HepG2 (cell line): Measurements from ENCODE around the gene HOXA6. TPM values are rescaled to one million over a fixed set of nuclear protein-coding genes. Genes with fewer than 3 reads are reported as not detected.

Experiments used
- ATAC-seq: fragments of 200-7000 bp; cut with Tn5 transposase; 3 replicates; pipeline ENCODE4 v1.9.1; 2020; ENCODE audit warnings: mild to moderate bottlenecking, moderate library complexity
- BruUV-seq: library from RNA; stranded (reverse); fragments of 400-500 nt; replicated peaks from 2 replicates; lab custom pipeline; 2021; lab: Mats Ljungman, UMichigan
- CTCF ChIA-PET: fragments of 300-600 bp; formaldehyde crosslinking; extraction: SDS; loops from one replicate; lab custom pipeline; 2021; ENCODE audit warnings: low total read pairs, inconsistent platforms, low intra/inter-chr PET ratio; lab: Yijun Ruan, JAX
- POLR2A ChIA-PET: fragments of 350-600 bp; sonication (Branson Sonifier 250); formaldehyde crosslinking; loops from one replicate; lab custom pipeline; 2020; ENCODE audit warnings: antibody characterized with exemption, inconsistent platforms; lab: Yijun Ruan, JAX
- DNase-seq: peaks from one replicate; pipeline ENCODE4 v3.0.0-alpha.2; 2015; ENCODE audit warnings: low spot score
- FAIRE-seq: peaks from 3 replicates; lab custom pipeline; 2011; peaks lifted over from hg19 to GRCh38; lab: Jason Lieb, UNC
- H2AFZ ChIP-seq: one replicate; pipeline ENCODE4 v1.6.1; 2011; ENCODE audit warnings: low read length, inconsistent platforms
- H3K27ac ChIP-seq: fragments of 300-600 bp; 3 replicates; pipeline ENCODE4 v1.8.0; 2011; ENCODE audit warnings: mixed run types, mild to moderate bottlenecking, mixed read lengths, low read length, inconsistent platforms; ENCODE audit not compliant: insufficient read depth; ENCODE audit errors: extremely low read length
- H3K27me3 ChIP-seq, 2 experiments: fragments of 200-600 bp in 1 of 2; 2 replicates in 1 of 2; 3 replicates in 1 of 2; pipeline versions ENCODE4 v1.6.0 to v1.8.0; 2011; ENCODE audit warnings: low read length in 2 of 2, mild to moderate bottlenecking in 2 of 2, moderate library complexity in 2 of 2, inconsistent platforms in 1 of 2; ENCODE audit not compliant: insufficient read depth in 2 of 2, control insufficient read depth in 1 of 2
- H3K36me3 ChIP-seq, 2 experiments: fragments of 200-600 bp in 1 of 2; replicated peaks in 1 of 2; 2 replicates in 1 of 2; 3 replicates in 1 of 2; pipeline versions ENCODE4 v1.5.1 to v1.8.0; 2011; ENCODE audit warnings: low read length in 2 of 2, inconsistent platforms in 1 of 2; ENCODE audit not compliant: insufficient read depth in 2 of 2, control insufficient read depth in 1 of 2
- H3K4me1 ChIP-seq: 2 replicates; pipeline ENCODE4 v1.5.1; 2012; ENCODE audit warnings: low read length, inconsistent platforms; ENCODE audit not compliant: insufficient read depth
- H3K4me2 ChIP-seq: 2 replicates; pipeline ENCODE4 v1.6.0; 2011; ENCODE audit warnings: low read depth, low read length, inconsistent platforms
- H3K4me3 ChIP-seq, 3 experiments: fragments of 200-600 bp in 1 of 3; sonication (generic), shearing (Covaris generic) in 1 of 3; replicated peaks in 1 of 3; 2 replicates each; pipeline ENCODE4 v1.5.1; 2011 to 2016; ENCODE audit warnings: low read length in 3 of 3, inconsistent platforms in 2 of 3, low read depth in 2 of 3, mild to moderate bottlenecking in 2 of 3, control low read depth in 1 of 3, mixed read lengths in 1 of 3; ENCODE audit not compliant: insufficient read depth in 1 of 3
- H3K79me2 ChIP-seq: one replicate; pipeline ENCODE4 v1.6.1; 2011; ENCODE audit warnings: low read length, inconsistent platforms; ENCODE audit not compliant: insufficient read depth
- H3K9ac ChIP-seq: 2 replicates; pipeline ENCODE4 v1.6.0; 2011; ENCODE audit warnings: mild to moderate bottlenecking, low read depth, low read length, inconsistent platforms; ENCODE audit not compliant: insufficient read depth
- H3K9me3 ChIP-seq: 2 replicates; pipeline ENCODE4 v1.5.1; 2012; ENCODE audit warnings: mild to moderate bottlenecking, low read length
- H4K20me1 ChIP-seq: 2 replicates; pipeline ENCODE4 v1.6.0; 2011; ENCODE audit warnings: inconsistent platforms, mild to moderate bottlenecking, low read length, moderate library complexity; ENCODE audit not compliant: insufficient read depth
- AGO2 ChIP-seq: fragments of 200-400 bp; formaldehyde crosslinking; optimal IDR thresholded peaks from 2 replicates; pipeline ENCODE3; 2017; ENCODE audit warnings: mild to moderate bottlenecking, low read depth, low read length, moderate library complexity
- ATAD3A ChIP-seq: sonication (generic); formaldehyde crosslinking; IDR thresholded peaks from 2 replicates; pipeline ENCODE4 v1.4.0; 2020; ENCODE audit warnings: missing genetic modification reagents
- DNMT3B ChIP-seq: conservative IDR thresholded peaks from 2 replicates; pipeline ENCODE4 v1.6.1; 2016; ENCODE audit warnings: missing biosample characterization, control low read depth
- HNRNPK ChIP-seq: fragments of 200-400 bp; formaldehyde crosslinking; IDR thresholded peaks from 2 replicates; pipeline ENCODE4 v1.6.1; 2018; ENCODE audit warnings: low read length, low read depth, moderate library complexity, mild to moderate bottlenecking; ENCODE audit not compliant: poor library complexity, severe bottlenecking
- RBFOX2 ChIP-seq: fragments of 200-400 bp; formaldehyde crosslinking; IDR thresholded peaks from 2 replicates; pipeline ENCODE4 v1.6.1; 2017; ENCODE audit warnings: low read depth, mild to moderate bottlenecking, low read length
- SKI ChIP-seq: fragments of 450-650 bp; IDR thresholded peaks from one replicate; pipeline ENCODE4 v1.6.1; 2018; ENCODE audit warnings: mild to moderate bottlenecking; ENCODE audit not compliant: partially characterized antibody
- ZNF160 ChIP-seq: sonication (generic); formaldehyde crosslinking; IDR thresholded peaks from 2 replicates; pipeline ENCODE4 v1.8.0; 2022; ENCODE audit warnings: mild to moderate bottlenecking, inconsistent platforms, missing genetic modification reagents
- ZNF605 ChIP-seq: sonication (generic); formaldehyde crosslinking; IDR thresholded peaks from 2 replicates; pipeline ENCODE4 v1.8.0; 2022; ENCODE audit warnings: mild to moderate bottlenecking, missing genetic modification reagents
- WGBS: methylation state at CpG from one replicate; pipeline ENCODE4 v1.1.6; 2017; ENCODE audit warnings: low lambda C conversion rate; 5-methylcytosine and 5-hydroxymethylcytosine counted together
- in situ Hi-C: cut with HindIII; loops from 2 replicates; pipeline ENCODE4 v1.10.0; 2017; ENCODE audit warnings: low pct_unique_long_range_greater_than_20kb; ENCODE audit not compliant: extremely low pct_ligation_motif_present
- intact Hi-C: fragments of 100-400 bp; cut with micrococcal nuclease; formaldehyde crosslinking; loops from one replicate; pipeline ENCODE4 v1.10.0; 2022; ENCODE audit not compliant: unreplicated experiment
- polyA plus RNA-seq, 8 experiments: library from polyadenylated mRNA; depleted of rRNA in 3 of 8; stranded (reverse) in 7 of 8; unstranded in 1 of 8; fragments of >200 nt; fragmentation: Illumina TruSeq in 4 of 8; extraction: Trizol in 4 of 8; gene quantifications; 2 replicates each; pipeline versions ENCODE4 v1.2.1 to v1.2.3, GENCODE V29; 2011 to 2016; ENCODE audit warnings: low read depth in 4 of 8, missing spikeins in 1 of 8, mixed read lengths in 1 of 8; ENCODE audit not compliant: insufficient read depth in 1 of 8
- total RNA-seq, 5 experiments: library from RNA; depleted of rRNA; stranded (reverse); fragments of >200 nt; fragmentation: Illumina TruSeq; extraction: Trizol; gene quantifications; 2 replicates each; pipeline ENCODE4 v1.2.3, GENCODE V29; 2016; ENCODE audit warnings: low read depth in 1 of 5

Gene HOXA6
- total and polyA plus RNA-seq, 2 of the 13 experiments (the other 11 are each of a cell fraction or from before 2014, with no cell fraction given), result 1.3 to 1.5 TPM

- no TSS peak for BruUV-seq
- Histone ChIP-seq H3K4me3 (no peak overlapping the region), H3K4me1 (peaks cover 17% of the 10 kb centered on the region), H3K9me3 (no peaks in the 10 kb centered on the region), H2AFZ (no peak overlapping the region), H3K36me3 (peaks cover 2 to 9% of the 10 kb centered on the region in 2 experiments; a peak in 3 of 5 replicates), H3K9ac (no peak overlapping the region), H4K20me1 (peaks cover 12% of the 10 kb centered on the region; the same call in 1 of the 2 replicates), H3K79me2 (peaks cover 20% of the 10 kb centered on the region), H3K4me2 (no peak overlapping the region), H3K27ac (no peak overlapping the region), H3K27me3 (no peaks in the 10 kb centered on the region)
- ATAC-seq, result no peak
- ChIA-PET CTCF (no interaction called here), POLR2A (no interaction called here)
- 96% methylated on average over 25 of the region's 57 CpGs for WGBS
- no peak for FAIRE-seq
- intact Hi-C loops (no loop called here), in situ Hi-C loops (no loop called here)
- peak; percentile 86 for TF ChIP-seq AGO2
- no peak for TF ChIP-seq ATAD3A
- TF ChIP-seq RBFOX2, result peak; percentile 58
- TF ChIP-seq HNRNPK, result peak; percentile 23
- no peak for TF ChIP-seq SKI
- DNase-seq, result no peak
Measured at GRCh38 chr7:27112955-27113949, 34.3 kb downstream of the HOXA6 start.

- peaks cover 12% of the 10 kb centered on the region; the same call in 1 of the 2 replicates for H3K4me1 ChIP-seq
- TF ChIP-seq ZNF160 (CRISPR knock-in tag), result no peak
- TF ChIP-seq ZNF605 (CRISPR knock-in tag), result no peak
- TF ChIP-seq DNMT3B (CRISPR knock-in tag), result no peak
- no peak for FAIRE-seq
- peaks cover 12% of the 10 kb centered on the region for H3K79me2 ChIP-seq
- no peaks in the 10 kb centered on the region for H3K9me3 ChIP-seq
- H3K27me3 ChIP-seq, result no peaks in the 10 kb centered on the region
- H3K9ac ChIP-seq, result no peak overlapping the region
- peaks cover 5% of the 10 kb centered on the region; the same call in 1 of the 2 replicates for H4K20me1 ChIP-seq
- DNase-seq, result no peak
- peaks cover 2 to 12% of the 10 kb centered on the region in 2 experiments; a peak in 3 of 5 replicates for H3K36me3 ChIP-seq
- ChIA-PET CTCF (no interaction called here), POLR2A (no interaction called here)
- H3K4me3 ChIP-seq, result no peak overlapping the region
- intact Hi-C loops, result no loop called here
- 93% methylated on average over 4 of the region's 4 CpGs for WGBS
- no peak overlapping the region for H2AFZ ChIP-seq
- in situ Hi-C loops, result no loop called here
- ATAC-seq, result no peak
- no peak overlapping the region for H3K27ac ChIP-seq
- BruUV-seq, result no TSS peak
- no peak overlapping the region for H3K4me2 ChIP-seq
Measured at GRCh38 chr7:27112361-27112760, 35.2 kb downstream of the HOXA6 start.
